Tibial nerve (tissue), 4 donors: ENCODE results near the gene MAP7D1.

Experiments
- CTCF ChIP-seq, 5 experiments: fragments of 200-600 bp in 3 of 5; fragments of 450-650 bp in 2 of 5; sonication (generic) in 3 of 5; IDR thresholded peaks; one replicate each; pipeline ENCODE4 v1.5.1; 2016 to 2019; ENCODE audit warnings: antibody characterized with exemption in 5 of 5, mild to moderate bottlenecking in 3 of 5, moderate library complexity in 2 of 5
- EP300 ChIP-seq, 2 donors: sonication (generic); formaldehyde crosslinking; IDR thresholded peaks; one replicate each; pipeline ENCODE4 v1.6.1; 2017; ENCODE audit warnings: antibody characterized with exemption in 2 of 2, mild to moderate bottlenecking in 1 of 2
- POLR2A ChIP-seq, 2 donors: fragments of 450-650 bp; IDR thresholded peaks; one replicate each; pipeline ENCODE4 v1.6.1; 2017; ENCODE audit warnings: antibody characterized with exemption in 2 of 2, mild to moderate bottlenecking in 2 of 2, moderate library complexity in 2 of 2

GRCh38 chr1:36154335-36154734 is 1.6 kb upstream of the MAP7D1 start:
- no peak for TF ChIP-seq CTCF (IDR thresholded peaks at IDR 0.05)
- no peak for TF ChIP-seq EP300 (IDR thresholded peaks at IDR 0.05)
- TF ChIP-seq POLR2A (IDR thresholded peaks at IDR 0.05) = no peak
